K562 (cell line): ENCODE data around the gene HYOU1. TPM values are rescaled to one million over a fixed set of nuclear protein-coding genes. Genes with fewer than 3 reads are reported as not detected.

Experiments used
- ARNT ChIP-seq, 2 experiments: fragments of 450-650 bp; IDR thresholded peaks; 2 replicates each; pipeline ENCODE4 v1.6.1; 2016; ENCODE audit warnings: mild to moderate bottlenecking in 1 of 2
- ETV5 ChIP-seq: sonication (generic); formaldehyde crosslinking; IDR thresholded peaks from 2 replicates; pipeline ENCODE4 v1.4.0; 2020; ENCODE audit warnings: low read depth, mild to moderate bottlenecking, missing genetic modification reagents
- UBTF ChIP-seq, 2 experiments: IDR thresholded peaks; 2 replicates each; pipeline ENCODE4 v1.6.1; 2012; ENCODE audit warnings: improper control_type of control experiment in 2 of 2, low read depth in 2 of 2, low read length in 2 of 2, borderline replicate concordance in 1 of 2
- ZNF239 ChIP-seq: fragments of 250-450 bp; sonication (Bioruptor Pico); IDR thresholded peaks from 2 replicates; pipeline ENCODE4 v1.4.0; 2020; ENCODE audit warnings: mild to moderate bottlenecking
- ZNF318 ChIP-seq, 2 experiments: fragments of 450-650 bp; IDR thresholded peaks; 2 replicates each; pipeline ENCODE4 v1.6.1; 2016; ENCODE audit warnings: mild to moderate bottlenecking in 2 of 2, borderline replicate concordance in 1 of 2, low read depth in 1 of 2, moderate library complexity in 1 of 2
- polyA plus RNA-seq, 8 experiments: library from polyadenylated mRNA; depleted of rRNA in 4 of 8; stranded (reverse) in 5 of 8; unstranded in 3 of 8; fragments of >200 nt; fragmentation: Nextera tagmentation in 2 of 8; fragmentation: Illumina TruSeq in 1 of 8; extraction: Ambion mirVana in 2 of 8; extraction: Trizol in 1 of 8; gene quantifications; 2 replicates each; pipeline versions ENCODE4 v1.2.1 to v1.2.3, GENCODE V29; 2011 to 2014; ENCODE audit warnings: inconsistent platforms in 1 of 8, missing spikeins in 1 of 8
- total RNA-seq, 7 experiments: library from RNA; depleted of rRNA in 6 of 7; stranded (reverse); fragments of >200 nt in 6 of 7; fragmentation: Illumina TruSeq in 2 of 7; extraction: Trizol in 2 of 7; gene quantifications; 2 replicates each; pipeline versions ENCODE4 v1.2.1 to v1.2.3, GENCODE V29; 2011 to 2021; ENCODE audit warnings: low replicate concordance in 1 of 7
- TF ChIP-seq, protein P1 (sequence below), 2 experiments: fragments of 200-800 bp in 1 of 2; sonication (Bioruptor generic) in 1 of 2; sonication (generic) in 1 of 2; formaldehyde crosslinking in 1 of 2; IDR thresholded peaks in 1 of 2; conservative IDR thresholded peaks in 1 of 2; 2 replicates each; pipeline versions ENCODE4 v1.5.0 to v1.6.1; 2016 to 2020; ENCODE audit warnings: missing compliant biosample characterization in 1 of 2, missing genetic modification characterization in 1 of 2, missing genetic modification reagents in 1 of 2
- TF ChIP-seq, protein P2 (sequence below), 2 experiments: fragments of 450-650 bp in 1 of 2; sonication (generic) in 1 of 2; formaldehyde crosslinking in 1 of 2; IDR thresholded peaks in 1 of 2; conservative IDR thresholded peaks in 1 of 2; 2 replicates each; pipeline versions ENCODE4 v1.6.1 to v1.8.1; 2016 to 2023; ENCODE audit warnings: mild to moderate bottlenecking in 2 of 2, moderate library complexity in 2 of 2, inconsistent platforms in 1 of 2, missing genetic modification reagents in 1 of 2
- TF ChIP-seq, protein P3 (sequence below): fragments of 450-650 bp; formaldehyde crosslinking; conservative IDR thresholded peaks from 2 replicates; pipeline ENCODE4 v1.4.0; 2022; ENCODE audit warnings: mild to moderate bottlenecking, missing genetic modification characterization

The HYOU1 gene
- total and polyA plus RNA-seq, 9 of the 15 experiments (the other 6 are each of a cell fraction or from before 2014, with no cell fraction given) = 19.5 to 197 (median 128) TPM

- 0 out of 4 replicates have a peak, but pooled peaks of 1 of the 2 experiments have one; percentile 66 for TF ChIP-seq UBTF (IDR thresholded peaks at IDR 0.05; ENCODE audit: borderline replicate concordance in 1 of 2, low read depth in 2 of 2, low read length in 2 of 2)
- TF ChIP-seq, protein P1, sequence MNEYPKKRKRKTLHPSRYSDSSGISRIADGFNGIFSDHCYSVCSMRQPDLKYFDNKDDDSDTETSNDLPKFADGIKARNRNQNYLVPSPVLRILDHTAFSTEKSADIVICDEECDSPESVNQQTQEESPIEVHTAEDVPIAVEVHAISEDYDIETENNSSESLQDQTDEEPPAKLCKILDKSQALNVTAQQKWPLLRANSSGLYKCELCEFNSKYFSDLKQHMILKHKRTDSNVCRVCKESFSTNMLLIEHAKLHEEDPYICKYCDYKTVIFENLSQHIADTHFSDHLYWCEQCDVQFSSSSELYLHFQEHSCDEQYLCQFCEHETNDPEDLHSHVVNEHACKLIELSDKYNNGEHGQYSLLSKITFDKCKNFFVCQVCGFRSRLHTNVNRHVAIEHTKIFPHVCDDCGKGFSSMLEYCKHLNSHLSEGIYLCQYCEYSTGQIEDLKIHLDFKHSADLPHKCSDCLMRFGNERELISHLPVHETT (CRISPR knock-in tag; conservative IDR thresholded peaks at IDR 0.05 in 1 of 2, IDR thresholded peaks at IDR 0.05 in 1 of 2) = no peak
- no peak for TF ChIP-seq ZNF239 (CRISPR knock-in tag)
- TF ChIP-seq ARNT (IDR thresholded peaks at IDR 0.05) = no peak
- no peak for TF ChIP-seq ZNF318 (IDR thresholded peaks at IDR 0.05; ENCODE audit: borderline replicate concordance in 1 of 2, low read depth in 1 of 2)
- peak; percentile 10; the same call in 1 of the 2 replicates for TF ChIP-seq ETV5 (CRISPR knock-in tag)
- TF ChIP-seq, protein P2, sequence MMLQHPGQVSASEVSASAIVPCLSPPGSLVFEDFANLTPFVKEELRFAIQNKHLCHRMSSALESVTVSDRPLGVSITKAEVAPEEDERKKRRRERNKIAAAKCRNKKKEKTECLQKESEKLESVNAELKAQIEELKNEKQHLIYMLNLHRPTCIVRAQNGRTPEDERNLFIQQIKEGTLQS (IDR thresholded peaks at IDR 0.05) = peak; percentile 44; the same call in 1 of the 2 replicates
- TF ChIP-seq, protein P2 (CRISPR knock-in tag; conservative IDR thresholded peaks at IDR 0.05) = peak; percentile 60; the same call in 1 of the 2 replicates
- TF ChIP-seq, protein P3, sequence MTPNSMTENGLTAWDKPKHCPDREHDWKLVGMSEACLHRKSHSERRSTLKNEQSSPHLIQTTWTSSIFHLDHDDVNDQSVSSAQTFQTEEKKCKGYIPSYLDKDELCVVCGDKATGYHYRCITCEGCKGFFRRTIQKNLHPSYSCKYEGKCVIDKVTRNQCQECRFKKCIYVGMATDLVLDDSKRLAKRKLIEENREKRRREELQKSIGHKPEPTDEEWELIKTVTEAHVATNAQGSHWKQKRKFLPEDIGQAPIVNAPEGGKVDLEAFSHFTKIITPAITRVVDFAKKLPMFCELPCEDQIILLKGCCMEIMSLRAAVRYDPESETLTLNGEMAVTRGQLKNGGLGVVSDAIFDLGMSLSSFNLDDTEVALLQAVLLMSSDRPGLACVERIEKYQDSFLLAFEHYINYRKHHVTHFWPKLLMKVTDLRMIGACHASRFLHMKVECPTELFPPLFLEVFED (CRISPR knock-in tag) = no peak
These were observed 27.8 kb upstream of the HYOU1 start, which contains the start of gene HMBS (continued) for GRCh38 chr11:119084663-119085436.
